ENCODE data around the gene DUSP6. TPM values are rescaled to one million over a fixed set of nuclear protein-coding genes. Genes with fewer than 3 reads are reported as not detected.

Gene DUSP6
- total RNA-seq, 2 experiments from 2014 or later, result 24.8 to 26.1 TPM

DNA sequence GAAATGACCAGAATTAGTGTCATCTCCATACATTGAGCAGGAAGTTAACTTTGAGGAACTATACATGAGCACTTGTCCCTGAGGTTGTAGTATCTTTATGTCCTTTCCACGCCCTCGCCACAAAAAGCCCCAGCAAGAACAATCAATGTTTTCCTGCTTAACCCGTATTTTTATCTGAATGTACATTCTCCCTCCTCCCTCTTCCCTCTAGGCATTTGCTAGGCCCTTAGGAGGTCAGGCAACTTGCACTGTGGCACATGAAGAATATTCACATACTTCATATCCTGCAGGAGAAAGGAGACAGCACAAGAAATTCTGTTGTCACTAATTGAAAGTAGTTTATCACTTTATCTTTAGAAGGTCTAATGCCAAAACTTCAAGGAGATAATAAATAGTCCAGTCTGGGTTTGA lies 18.1 kb upstream of the DUSP6 start:
- no peaks in the 10 kb centered on the region for H3K36me3 Mint-ChIP-seq (ENCODE audit: low read depth)
- CTCF ChIA-PET, result no interaction called here
- intact Hi-C loops (cut with micrococcal nuclease), result no loop called here
- DNase-seq, result no peak
- H3K9me3 Mint-ChIP-seq, result no peaks in the 10 kb centered on the region
- peaks cover 7% of the 10 kb centered on the region for H3K4me1 Mint-ChIP-seq (ENCODE audit: low read depth)
- peaks cover 2% of the 10 kb centered on the region for H3K27me3 Mint-ChIP-seq (ENCODE audit: low read depth)
- no peak overlapping the region for H3K4me3 Mint-ChIP-seq
- H3K27ac Mint-ChIP-seq, result no peak overlapping the region

DNA sequence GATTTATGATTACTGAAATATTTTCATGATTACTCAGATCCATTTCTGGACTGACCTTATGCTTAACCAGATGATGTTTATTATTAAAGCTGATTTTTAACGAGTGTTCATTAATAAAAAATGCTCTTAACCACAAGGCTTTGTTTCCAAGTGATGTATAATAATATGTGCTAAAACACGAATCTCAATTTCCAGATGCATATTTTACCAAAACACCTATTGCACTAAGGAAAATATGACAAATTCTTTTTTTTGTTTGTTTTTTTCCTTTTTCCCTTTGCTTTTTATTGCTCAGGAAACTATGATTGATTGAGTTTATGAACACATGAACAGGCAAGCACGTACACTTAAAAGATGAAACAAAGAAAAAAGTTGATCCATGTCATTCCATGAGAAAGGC lies 16.9 kb upstream of the DUSP6 start:
- no peak for DNase-seq
- Mint-ChIP-seq H3K36me3 (ENCODE audit: low read depth) (no peaks in the 10 kb centered on the region), H3K27ac (no peak overlapping the region), H3K9me3 (no peaks in the 10 kb centered on the region), H3K4me3 (no peak overlapping the region), H3K4me1 (ENCODE audit: low read depth) (peaks cover 6% of the 10 kb centered on the region), H3K27me3 (ENCODE audit: low read depth) (peaks cover 2% of the 10 kb centered on the region)
- intact Hi-C loops (cut with micrococcal nuclease), result no loop called here
- CTCF ChIA-PET, result interaction anchor here (1.0 kb wide), 1 partner anchor 329 kb away, joined by 3 read pairs; no protein-coding TSS in a partner anchor

DNA sequence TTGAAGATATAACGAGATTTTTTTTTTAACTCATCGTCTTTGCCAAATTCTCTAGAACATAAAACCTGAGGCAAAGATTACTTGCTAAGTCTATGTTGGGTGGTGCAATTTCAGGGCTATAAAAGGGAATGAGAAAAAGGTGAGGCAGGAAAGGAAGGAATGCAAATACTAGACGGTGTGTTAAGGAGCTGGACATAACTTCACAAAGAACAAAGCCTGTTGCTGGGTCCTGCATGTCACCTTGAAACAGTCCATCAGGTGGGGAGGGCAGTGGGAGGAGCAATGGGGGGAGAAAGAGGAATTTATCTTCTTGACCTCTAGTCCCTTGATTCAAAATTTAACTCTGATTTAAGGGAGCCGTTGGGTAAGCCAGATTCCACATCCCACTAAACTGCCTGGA lies 16.1 kb upstream of the DUSP6 start:
- Mint-ChIP-seq H3K9me3 (no peaks in the 10 kb centered on the region), H3K27me3 (ENCODE audit: low read depth) (peaks cover 2% of the 10 kb centered on the region), H3K36me3 (ENCODE audit: low read depth) (no peaks in the 10 kb centered on the region), H3K4me1 (ENCODE audit: low read depth) (peaks cover 4% of the 10 kb centered on the region), H3K4me3 (no peak overlapping the region), H3K27ac (no peak overlapping the region)
- DNase-seq, result no peak
- CTCF ChIA-PET, result interaction anchor here (1.0 kb wide), 1 partner anchor 328 kb away, joined by 3 read pairs; no protein-coding TSS in a partner anchor
- intact Hi-C loops (cut with micrococcal nuclease), result no loop called here

GRCh38 chr12:89366676-89367364 lies 14.5 kb upstream of the DUSP6 start:
- Mint-ChIP-seq H3K27me3 (ENCODE audit: low read depth) (peaks cover 2% of the 10 kb centered on the region), H3K9me3 (no peaks in the 10 kb centered on the region), H3K4me1 (ENCODE audit: low read depth) (peaks cover 4% of the 10 kb centered on the region), H3K27ac (no peak overlapping the region), H3K4me3 (no peak overlapping the region), H3K36me3 (ENCODE audit: low read depth) (no peaks in the 10 kb centered on the region)
- no peak for DNase-seq
- CTCF ChIA-PET, result no interaction called here
- intact Hi-C loops (cut with micrococcal nuclease), result no loop called here

DNA sequence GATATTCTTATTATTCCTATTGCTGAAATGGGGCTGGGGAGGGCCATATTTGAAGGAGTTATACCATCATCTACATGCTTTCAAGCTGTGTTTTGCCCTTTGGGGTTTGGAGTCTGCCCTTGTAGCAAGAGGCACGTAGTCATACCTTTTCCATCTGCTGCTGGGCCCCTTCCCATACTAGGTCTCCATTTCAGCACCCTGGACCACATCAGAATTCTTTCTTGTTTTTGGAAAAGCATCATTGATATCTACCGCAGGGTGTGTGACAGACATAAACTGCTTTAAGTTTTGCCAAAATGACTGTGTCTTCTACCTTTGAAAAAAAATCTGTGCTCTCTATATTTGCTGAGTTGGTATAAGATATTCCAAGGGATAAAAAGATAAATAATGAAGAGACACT lies 12.3 kb upstream of the DUSP6 start:
- intact Hi-C loops (cut with micrococcal nuclease), result no loop called here
- peaks cover 2% of the 10 kb centered on the region for H3K27me3 Mint-ChIP-seq (ENCODE audit: low read depth)
- H3K36me3 Mint-ChIP-seq (ENCODE audit: low read depth), result no peaks in the 10 kb centered on the region
- H3K4me3 Mint-ChIP-seq, result no peak overlapping the region
- H3K4me1 Mint-ChIP-seq (ENCODE audit: low read depth), result no peaks in the 10 kb centered on the region
- CTCF ChIA-PET, result no interaction called here
- no peak for DNase-seq
- no peaks in the 10 kb centered on the region for H3K9me3 Mint-ChIP-seq
- no peak overlapping the region for H3K27ac Mint-ChIP-seq

- Mint-ChIP-seq H3K36me3 (ENCODE audit: low read depth) (no peaks in the 10 kb centered on the region), H3K27ac (no peak overlapping the region), H3K27me3 (ENCODE audit: low read depth) (peaks cover 2% of the 10 kb centered on the region), H3K4me1 (ENCODE audit: low read depth) (no peaks in the 10 kb centered on the region), H3K4me3 (no peak overlapping the region), H3K9me3 (no peaks in the 10 kb centered on the region)
- intact Hi-C loops (cut with micrococcal nuclease), result no loop called here
- DNase-seq, result no peak
- CTCF ChIA-PET, result no interaction called here
Measured at GRCh38 chr12:89364058-89364457, 11.8 kb upstream of the DUSP6 start.

DNA sequence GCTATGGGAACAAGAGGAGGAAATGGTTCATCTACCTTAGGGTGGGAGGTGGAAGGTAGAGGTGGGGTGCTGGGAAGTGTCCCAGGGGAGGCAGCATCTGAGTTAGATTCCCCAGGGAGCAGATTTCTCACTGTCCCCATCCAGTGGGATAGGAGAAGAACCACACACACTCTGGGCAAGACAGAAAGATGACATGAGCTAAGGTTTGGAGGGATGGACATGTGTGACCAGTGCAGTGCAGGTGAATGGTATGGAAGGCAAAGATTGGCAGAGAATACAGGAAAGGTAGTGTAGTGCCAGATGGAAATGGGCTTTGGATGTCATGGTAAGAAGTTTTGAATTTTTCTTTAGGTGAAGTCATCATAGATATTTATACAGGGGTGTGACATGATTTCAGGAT lies 11.3 kb upstream of the DUSP6 start:
- CTCF ChIA-PET, result no interaction called here
- H3K27ac Mint-ChIP-seq, result no peak overlapping the region
- H3K36me3 Mint-ChIP-seq (ENCODE audit: low read depth), result no peaks in the 10 kb centered on the region
- no peaks in the 10 kb centered on the region for H3K4me1 Mint-ChIP-seq (ENCODE audit: low read depth)
- H3K4me3 Mint-ChIP-seq, result no peak overlapping the region
- H3K9me3 Mint-ChIP-seq, result no peaks in the 10 kb centered on the region
- no peak for DNase-seq
- intact Hi-C loops (cut with micrococcal nuclease), result no loop called here
- H3K27me3 Mint-ChIP-seq (ENCODE audit: low read depth), result peaks cover 2% of the 10 kb centered on the region

GRCh38 chr12:89363084-89363483 lies 10.8 kb upstream of the DUSP6 start:
- H3K36me3 Mint-ChIP-seq (ENCODE audit: low read depth), result no peaks in the 10 kb centered on the region
- no peaks in the 10 kb centered on the region for H3K4me1 Mint-ChIP-seq (ENCODE audit: low read depth)
- no peak for DNase-seq
- CTCF ChIA-PET, result interaction anchor here (0.8 kb wide), 1 partner anchor 53 kb away, joined by 3 read pairs; no protein-coding TSS in a partner anchor
- no peaks in the 10 kb centered on the region for H3K9me3 Mint-ChIP-seq
- H3K27me3 Mint-ChIP-seq (ENCODE audit: low read depth), result peaks cover 2% of the 10 kb centered on the region
- H3K4me3 Mint-ChIP-seq, result no peak overlapping the region
- intact Hi-C loops (cut with micrococcal nuclease), result no loop called here
- H3K27ac Mint-ChIP-seq, result no peak overlapping the region

- intact Hi-C loops (cut with micrococcal nuclease), result no loop called here
- H3K4me3 Mint-ChIP-seq, result no peak overlapping the region
- no peak for DNase-seq
- no peaks in the 10 kb centered on the region for H3K27me3 Mint-ChIP-seq (ENCODE audit: low read depth)
- H3K27ac Mint-ChIP-seq, result no peak overlapping the region
- no peaks in the 10 kb centered on the region for H3K36me3 Mint-ChIP-seq (ENCODE audit: low read depth)
- CTCF ChIA-PET, result no interaction called here
- no peaks in the 10 kb centered on the region for H3K9me3 Mint-ChIP-seq
- peaks cover 6% of the 10 kb centered on the region for H3K4me1 Mint-ChIP-seq (ENCODE audit: low read depth)
Measured at GRCh38 chr12:89359615-89360014, 7.3 kb upstream of the DUSP6 start.

DNA sequence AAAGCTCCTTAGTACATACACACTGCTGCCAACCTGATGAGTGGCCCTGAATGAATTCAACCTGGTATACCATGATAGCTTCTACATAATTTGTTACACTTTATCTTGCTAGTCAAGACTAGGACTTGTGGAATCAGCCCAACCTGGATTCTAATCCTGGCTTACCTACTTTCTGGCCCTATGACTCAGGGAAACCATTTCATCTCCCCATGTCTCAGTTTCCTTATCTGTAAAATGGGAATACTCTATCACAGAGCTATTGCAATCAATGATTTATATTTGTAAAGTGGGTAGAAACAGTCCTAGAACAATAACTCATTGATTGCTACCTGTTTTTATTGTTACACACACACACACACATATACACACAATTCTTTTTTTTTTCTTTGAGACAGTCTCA lies 6.5 kb upstream of the DUSP6 start:
- H3K27ac Mint-ChIP-seq, result no peak overlapping the region
- no peak overlapping the region for H3K4me3 Mint-ChIP-seq
- intact Hi-C loops (cut with micrococcal nuclease), result no loop called here
- no peaks in the 10 kb centered on the region for H3K9me3 Mint-ChIP-seq
- H3K27me3 Mint-ChIP-seq (ENCODE audit: low read depth), result no peaks in the 10 kb centered on the region
- H3K4me1 Mint-ChIP-seq (ENCODE audit: low read depth), result peaks cover 6% of the 10 kb centered on the region
- no peak for DNase-seq
- CTCF ChIA-PET, result interaction anchor here (0.7 to 1.2 kb wide), 3 partner anchors 81 to 341 kb away, joined by 3 to 7 read pairs (median 4); no protein-coding TSS in a partner anchor
- H3K36me3 Mint-ChIP-seq (ENCODE audit: low read depth), result no peaks in the 10 kb centered on the region

DNA sequence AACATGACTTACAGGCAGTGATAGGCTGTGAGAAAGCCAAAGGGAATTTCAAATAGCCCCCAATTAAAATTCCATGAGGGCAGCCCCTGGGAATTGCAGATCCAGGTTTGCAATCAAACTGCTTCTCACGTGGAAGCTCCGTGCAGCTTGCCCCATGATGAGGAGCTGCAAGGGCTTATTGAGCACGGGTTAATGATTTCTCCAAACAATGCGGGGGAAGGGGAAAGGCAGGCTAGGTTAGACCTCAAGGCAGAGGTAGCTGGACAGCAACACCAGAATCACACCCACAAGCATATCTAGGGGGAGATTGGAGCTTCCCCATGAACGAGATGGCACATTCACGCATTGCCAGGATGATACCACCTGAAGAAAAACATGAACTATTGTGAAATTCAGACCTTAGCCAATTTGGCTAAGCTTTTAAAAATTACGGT lies 5.0 kb upstream of the DUSP6 start:
- peaks cover 9% of the 10 kb centered on the region for H3K4me1 Mint-ChIP-seq (ENCODE audit: low read depth)
- H3K27ac Mint-ChIP-seq, result no peak overlapping the region
- H3K4me3 Mint-ChIP-seq, result no peak overlapping the region
- CTCF ChIA-PET, result interaction anchor here (0.6 to 1.0 kb wide), 3 partner anchors 125 to 418 kb away, joined by 3 read pairs; no protein-coding TSS in a partner anchor
- no peak for DNase-seq
- H3K36me3 Mint-ChIP-seq (ENCODE audit: low read depth), result no peaks in the 10 kb centered on the region
- H3K27me3 Mint-ChIP-seq (ENCODE audit: low read depth), result no peaks in the 10 kb centered on the region
- no peaks in the 10 kb centered on the region for H3K9me3 Mint-ChIP-seq
- intact Hi-C loops (cut with micrococcal nuclease), result no loop called here

DNA sequence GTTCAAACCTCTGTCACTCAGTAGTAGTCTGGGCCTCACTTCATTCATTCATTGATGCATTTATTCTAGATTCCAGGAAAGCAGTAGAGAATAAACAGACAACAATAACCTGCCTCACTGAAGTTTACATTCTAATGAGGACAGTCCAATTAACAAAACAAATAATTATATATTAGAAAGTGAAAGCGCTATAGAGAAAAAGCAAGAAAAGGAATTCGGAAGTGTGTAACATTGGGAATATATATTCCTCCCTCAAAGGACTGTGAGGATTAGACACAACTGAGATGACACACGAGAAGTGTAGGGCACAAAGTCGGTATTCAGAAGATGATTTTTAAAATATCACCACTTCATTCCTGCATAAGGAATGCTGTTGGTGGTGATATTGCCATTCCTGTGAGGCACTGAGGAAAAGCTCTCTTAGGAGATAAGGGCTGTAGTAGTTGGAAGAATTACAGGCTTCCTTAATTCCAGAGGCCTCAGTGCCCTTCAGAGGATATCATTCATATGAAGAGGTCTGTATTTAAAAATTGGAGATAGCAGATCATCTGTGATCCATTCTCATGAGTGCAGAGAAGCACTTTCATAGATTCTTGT lies 3.9 kb upstream of the DUSP6 start:
- CTCF ChIA-PET, result no interaction called here

More for the DNA sequence above, 3.9 kb upstream of the DUSP6 start:
- Mint-ChIP-seq H3K36me3 (ENCODE audit: low read depth) (no peaks in the 10 kb centered on the region), H3K4me3 (no peak overlapping the region), H3K27me3 (ENCODE audit: low read depth) (no peaks in the 10 kb centered on the region), H3K27ac (no peak overlapping the region), H3K9me3 (no peaks in the 10 kb centered on the region), H3K4me1 (ENCODE audit: low read depth) (peaks cover 9% of the 10 kb centered on the region)
- no peak for DNase-seq
- intact Hi-C loops (cut with micrococcal nuclease), result no loop called here
